OCI-LY1 (cell line): ENCODE measurements around the gene KRT32.

Experiments
- EZH2 ChIP-seq: fragments of 200-600 bp; sonication (generic), shearing (Covaris generic); IDR thresholded peaks from 2 replicates; pipeline ENCODE4 v1.8.0; 2017; ENCODE audit warnings: borderline replicate concordance, mixed run types, mild to moderate bottlenecking, antibody characterized with exemption, low read length, moderate library complexity, mixed read lengths
- TF ChIP-seq, protein P1 (sequence below): fragments of 200-600 bp; sonication (generic), shearing (Covaris generic); IDR thresholded peaks from 2 replicates; pipeline ENCODE4 v1.5.1; 2017; ENCODE audit warnings: mild to moderate bottlenecking, antibody characterized with exemption, low read length, moderate library complexity, mixed read lengths

DNA sequence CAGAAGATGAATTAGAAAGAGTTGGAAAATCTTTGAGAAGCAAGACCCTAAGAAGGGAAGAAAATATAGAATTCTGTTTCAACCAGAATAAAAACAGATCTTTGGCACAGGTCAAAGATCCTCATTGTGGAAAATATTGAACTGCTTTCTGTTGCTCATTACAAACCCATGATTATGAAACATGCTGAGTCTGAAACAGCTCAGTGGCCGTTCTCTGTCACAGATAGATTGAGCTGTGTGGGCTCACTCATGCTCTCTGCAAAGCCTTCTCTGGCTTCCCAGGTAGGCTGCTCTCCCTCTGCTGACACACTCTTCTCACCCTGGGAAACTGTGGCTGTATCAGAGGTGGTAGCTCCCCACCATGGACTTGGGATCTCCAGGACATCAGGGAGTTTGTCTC lies 23.0 kb downstream of the KRT32 start:
- TF ChIP-seq, protein P1, sequence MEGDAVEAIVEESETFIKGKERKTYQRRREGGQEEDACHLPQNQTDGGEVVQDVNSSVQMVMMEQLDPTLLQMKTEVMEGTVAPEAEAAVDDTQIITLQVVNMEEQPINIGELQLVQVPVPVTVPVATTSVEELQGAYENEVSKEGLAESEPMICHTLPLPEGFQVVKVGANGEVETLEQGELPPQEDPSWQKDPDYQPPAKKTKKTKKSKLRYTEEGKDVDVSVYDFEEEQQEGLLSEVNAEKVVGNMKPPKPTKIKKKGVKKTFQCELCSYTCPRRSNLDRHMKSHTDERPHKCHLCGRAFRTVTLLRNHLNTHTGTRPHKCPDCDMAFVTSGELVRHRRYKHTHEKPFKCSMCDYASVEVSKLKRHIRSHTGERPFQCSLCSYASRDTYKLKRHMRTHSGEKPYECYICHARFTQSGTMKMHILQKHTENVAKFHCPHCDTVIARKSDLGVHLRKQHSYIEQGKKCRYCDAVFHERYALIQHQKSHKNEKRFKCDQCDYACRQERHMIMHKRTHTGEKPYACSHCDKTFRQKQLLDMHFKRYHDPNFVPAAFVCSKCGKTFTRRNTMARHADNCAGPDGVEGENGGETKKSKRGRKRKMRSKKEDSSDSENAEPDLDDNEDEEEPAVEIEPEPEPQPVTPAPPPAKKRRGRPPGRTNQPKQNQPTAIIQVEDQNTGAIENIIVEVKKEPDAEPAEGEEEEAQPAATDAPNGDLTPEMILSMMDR, result no peak
- TF ChIP-seq EZH2, result no peak
